HG02885 (cell line): Measurements from ENCODE around the gene ZDHHC11B.
"Not testable (repeated sequence)": the region's sequence is repeated elsewhere in the genome, so short reads cannot be mapped to it uniquely, and the experiment has no call there.

Experiments used
- ATAC-seq: cut with Tn5 transposase; IDR thresholded peaks from one replicate; pipeline ENCODE4 v1.9.1; 2021; ENCODE audit warnings: mild to moderate bottlenecking; ENCODE audit not compliant: unreplicated experiment, poor library complexity

Gene ZDHHC11B

DNA sequence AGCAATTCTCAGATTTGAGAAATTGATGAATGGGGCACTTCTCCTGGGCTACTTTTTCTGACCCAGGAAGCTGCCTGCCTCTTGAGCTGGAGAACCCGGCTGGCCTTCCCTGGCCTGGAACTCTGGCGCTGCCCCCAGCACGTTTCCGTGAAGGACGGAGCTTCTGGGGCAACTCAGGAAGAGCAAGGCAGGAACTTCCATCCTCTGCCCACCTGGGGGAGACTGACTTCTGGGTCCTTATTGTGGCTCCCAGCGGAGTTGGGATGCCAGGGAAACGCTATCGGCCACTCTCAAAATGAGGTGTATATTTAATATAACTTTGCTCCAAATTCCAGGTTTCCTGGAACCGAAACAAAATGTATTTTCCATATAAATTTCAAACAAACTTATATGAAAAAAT lies 57.4 kb downstream of the ZDHHC11B start:
- not testable (repeated sequence) for ATAC-seq

DNA sequence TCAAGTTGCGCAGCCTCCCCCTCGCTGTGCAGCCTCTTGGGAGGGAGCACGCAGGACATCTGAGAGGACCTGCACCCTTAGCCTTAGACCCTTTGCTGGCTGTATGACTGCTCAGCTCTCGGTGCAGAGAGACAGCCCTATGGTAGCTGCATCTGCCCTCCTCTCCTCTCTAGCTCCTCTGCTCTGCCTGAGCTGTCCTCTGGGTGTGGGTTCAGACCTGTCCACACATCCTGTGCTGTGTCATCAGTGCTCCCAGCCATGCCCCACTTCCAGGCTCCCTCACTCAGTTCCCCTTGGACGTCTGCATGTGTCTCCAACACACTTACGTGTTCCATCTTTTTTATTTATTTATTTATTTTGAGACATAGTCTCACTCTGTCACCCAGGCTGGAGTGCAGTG lies 60.7 kb downstream of the ZDHHC11B start:
- not testable (repeated sequence) for ATAC-seq

DNA sequence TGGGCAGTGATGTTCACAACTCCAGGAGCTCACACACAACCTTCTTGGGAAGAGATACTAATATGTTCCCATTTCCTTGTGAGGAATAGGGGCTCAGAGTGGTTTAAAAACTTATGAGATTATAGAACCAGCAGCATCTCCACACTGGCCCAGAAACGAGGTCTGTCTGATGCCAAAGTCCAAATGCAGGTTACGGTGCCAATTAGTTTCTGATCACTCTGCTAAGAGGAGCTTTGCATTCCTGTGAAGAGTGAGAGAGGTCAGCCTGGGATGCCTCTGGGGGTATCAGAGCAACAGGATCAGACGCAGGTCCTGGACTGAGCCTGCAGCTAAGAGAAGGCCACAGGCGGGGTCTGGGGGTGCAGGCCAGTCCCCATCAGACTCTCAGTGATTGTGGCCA lies 61.2 kb downstream of the ZDHHC11B start:
- not testable (repeated sequence) for ATAC-seq

DNA sequence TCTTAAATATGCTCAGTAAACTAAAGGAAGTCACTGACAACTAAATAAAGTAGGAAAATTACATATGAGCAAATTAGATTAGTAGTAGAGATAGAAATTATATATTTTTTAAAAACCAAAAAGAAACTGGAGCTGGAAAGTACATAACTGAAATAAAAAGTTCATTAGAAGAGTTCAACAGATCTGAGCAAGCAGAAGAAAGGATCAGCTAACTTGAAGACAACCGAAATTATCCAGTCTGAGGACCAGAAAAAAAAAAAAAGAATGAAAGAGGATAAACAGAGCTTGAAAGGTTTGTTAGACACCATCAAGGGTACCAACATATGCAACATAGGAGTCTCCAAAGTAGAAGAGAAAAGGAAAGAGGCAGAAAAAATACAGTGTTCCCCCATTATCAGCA lies 65.2 kb downstream of the ZDHHC11B start:
- ATAC-seq = not testable (repeated sequence)

DNA sequence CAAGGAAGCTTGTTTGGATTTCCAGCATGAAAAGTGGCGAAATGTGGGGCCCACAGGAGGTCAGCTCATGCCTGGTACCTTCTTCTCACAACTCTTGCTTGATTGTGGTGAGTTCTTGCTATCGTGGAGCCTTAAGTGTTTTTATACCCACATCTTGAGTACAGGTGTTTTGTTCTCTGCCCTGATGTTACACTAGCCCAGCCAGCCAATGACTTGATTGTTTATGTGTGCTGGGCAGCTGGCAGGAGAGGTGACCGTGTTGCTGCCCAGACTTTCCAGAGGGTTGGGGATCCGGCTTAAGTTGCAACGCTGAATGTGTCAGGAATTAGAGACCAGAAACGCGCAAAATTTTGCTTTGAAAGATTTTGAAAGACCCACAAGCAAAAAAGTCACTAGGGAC lies 67.4 kb downstream of the ZDHHC11B start:
- no peak for ATAC-seq

DNA sequence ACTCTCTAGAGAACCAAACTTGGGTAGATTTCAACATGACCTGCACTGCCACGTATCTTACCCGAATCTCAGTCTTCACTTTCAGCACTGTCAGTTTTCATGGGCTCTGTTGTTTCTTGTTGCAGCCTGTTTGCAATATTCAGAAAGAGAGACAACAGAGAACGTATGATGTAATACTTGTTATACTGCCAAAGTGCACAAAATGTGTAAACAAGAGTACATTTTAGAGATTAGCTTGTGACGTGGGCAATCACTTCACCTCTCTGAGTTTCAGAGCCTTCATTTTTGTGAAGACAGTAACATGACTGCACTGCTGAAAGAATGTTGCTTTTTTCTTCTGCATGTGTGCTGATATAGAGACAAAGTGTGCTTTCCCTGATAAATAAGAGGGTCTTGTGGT lies 67.8 kb downstream of the ZDHHC11B start:
- ATAC-seq = not testable (repeated sequence)

DNA sequence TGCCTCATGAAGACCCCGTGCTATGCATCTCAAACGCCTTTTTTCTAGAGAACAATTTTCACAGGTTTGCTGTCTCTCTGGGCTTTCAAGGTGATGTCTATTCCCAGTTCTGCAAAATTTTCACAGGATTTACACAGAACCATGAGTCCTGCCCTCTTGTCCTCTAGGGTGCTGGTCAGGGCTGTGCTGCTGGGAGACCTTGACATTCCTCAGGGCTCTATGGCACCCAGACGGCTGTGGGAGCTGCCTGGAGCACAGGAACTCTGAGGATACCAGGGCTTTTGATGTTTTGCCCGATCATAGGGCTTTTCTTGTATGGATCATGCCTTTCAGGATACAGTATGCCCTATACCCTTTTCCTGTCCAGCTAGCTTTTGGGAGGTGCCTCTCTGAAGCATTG lies 68.9 kb downstream of the ZDHHC11B start:
- not testable (repeated sequence) for ATAC-seq

DNA sequence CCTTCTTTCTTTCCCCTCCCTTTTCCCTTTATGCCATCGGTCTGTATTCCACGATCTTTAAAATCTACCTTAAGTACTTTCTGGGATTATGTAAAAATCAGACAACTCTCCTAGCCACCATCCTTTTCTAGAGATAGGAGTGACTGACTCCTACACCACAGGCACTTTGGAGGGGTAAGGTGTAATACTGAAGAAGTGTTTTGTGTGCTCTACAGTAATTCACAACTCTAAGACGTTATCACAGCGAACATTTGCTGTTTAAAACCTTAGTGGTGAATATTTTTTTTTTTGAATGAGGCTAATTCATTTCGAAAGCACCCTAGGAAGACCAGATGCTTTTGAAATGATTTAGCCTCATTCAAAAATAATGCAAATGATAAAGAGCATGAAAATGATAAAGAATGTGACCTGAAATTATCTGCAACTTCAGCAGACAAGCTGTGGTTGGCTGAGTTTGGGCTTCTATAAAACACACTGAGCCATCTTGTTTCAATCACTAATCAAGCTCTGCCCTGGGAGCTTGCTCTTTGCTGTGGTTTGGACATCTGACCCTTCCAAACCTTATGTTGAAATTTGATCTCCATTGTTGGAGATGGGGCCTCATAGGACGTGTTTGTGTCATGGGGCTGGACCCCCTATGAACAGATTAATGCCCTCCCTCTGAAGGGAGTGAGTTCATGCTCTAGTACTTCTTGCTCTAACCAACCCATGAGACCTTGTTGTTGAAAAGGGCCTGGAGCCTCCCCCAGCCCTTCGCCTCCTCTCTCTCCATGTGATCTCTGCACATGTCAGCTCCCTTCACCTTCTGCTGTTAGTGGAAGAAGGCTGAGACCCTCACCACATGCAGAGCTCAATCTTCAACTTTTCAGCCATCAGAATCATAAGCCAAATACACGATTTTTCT lies 70.1 kb downstream of the ZDHHC11B start:
- ATAC-seq = not testable (repeated sequence)

DNA sequence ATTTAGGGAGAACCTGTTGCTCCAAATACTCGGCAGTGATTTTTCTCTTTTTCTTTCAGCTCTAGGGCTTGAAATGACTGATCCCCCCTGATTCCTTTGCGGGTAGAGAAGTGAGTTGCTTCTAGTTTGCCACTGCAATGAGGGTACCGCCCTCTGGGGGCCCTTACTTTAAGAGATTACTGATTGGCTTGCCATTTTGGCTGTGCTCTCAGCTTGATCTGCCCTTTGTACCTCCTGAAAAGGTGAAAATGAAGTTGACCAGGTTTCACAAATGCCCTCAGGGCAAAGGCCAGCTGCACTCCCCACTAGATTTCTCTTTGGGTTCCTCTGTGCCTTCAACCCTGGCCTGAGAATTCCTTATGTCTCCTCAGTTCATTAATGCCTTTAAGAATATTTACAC lies 70.8 kb downstream of the ZDHHC11B start:
- ATAC-seq = not testable (repeated sequence)

DNA sequence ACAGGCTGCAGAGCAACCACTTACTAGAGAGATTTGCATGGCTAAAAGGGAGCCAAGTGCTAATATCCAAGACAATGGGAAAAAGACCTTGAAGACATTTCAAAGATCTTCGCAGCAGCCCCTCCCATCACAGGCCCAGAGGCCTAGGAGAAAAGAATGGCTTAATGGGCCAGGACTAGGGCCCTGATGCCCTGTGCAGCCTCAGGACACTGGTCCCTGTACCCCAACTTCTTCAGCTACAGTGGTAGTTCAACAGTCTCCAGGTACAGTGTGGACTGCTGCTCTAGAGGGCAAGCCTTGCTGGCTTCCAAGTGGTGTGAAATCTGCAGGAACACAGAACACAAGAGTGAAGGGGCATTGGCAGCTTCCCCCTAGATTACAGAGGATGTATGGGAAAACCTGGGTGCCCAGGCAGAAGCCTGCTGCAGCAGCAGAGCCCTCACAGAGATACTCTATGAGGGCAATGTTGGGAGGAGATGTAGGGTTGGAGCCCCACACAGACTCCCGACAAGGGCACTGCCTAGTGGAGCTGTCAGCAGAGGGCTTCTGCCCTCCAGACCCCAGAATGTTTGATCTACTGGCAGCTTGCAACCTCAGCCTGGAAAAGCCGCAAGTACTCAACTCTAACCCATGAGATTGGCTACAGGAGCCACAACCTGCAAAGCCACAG lies 75.5 kb downstream of the ZDHHC11B start:
- not testable (repeated sequence) for ATAC-seq

DNA sequence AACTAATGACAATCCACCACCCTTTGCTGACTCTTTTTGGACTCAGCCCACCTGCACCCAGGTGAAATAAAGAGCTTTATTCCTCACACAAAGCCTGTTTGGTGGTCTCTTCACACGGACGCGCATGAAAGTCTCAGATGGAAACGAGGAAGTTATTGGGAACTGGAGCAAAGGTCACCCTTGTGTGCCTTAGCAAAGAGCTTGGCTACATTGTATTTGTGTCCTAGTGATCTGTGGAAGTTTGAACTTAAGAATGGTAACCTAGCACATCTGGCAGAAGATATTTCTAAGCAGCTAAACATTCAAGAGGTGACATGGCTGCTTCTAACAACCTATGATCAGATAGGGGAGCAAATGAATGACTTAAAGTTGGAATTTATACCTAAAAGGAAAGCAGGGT lies 76.2 kb downstream of the ZDHHC11B start:
- not testable (repeated sequence) for ATAC-seq

DNA sequence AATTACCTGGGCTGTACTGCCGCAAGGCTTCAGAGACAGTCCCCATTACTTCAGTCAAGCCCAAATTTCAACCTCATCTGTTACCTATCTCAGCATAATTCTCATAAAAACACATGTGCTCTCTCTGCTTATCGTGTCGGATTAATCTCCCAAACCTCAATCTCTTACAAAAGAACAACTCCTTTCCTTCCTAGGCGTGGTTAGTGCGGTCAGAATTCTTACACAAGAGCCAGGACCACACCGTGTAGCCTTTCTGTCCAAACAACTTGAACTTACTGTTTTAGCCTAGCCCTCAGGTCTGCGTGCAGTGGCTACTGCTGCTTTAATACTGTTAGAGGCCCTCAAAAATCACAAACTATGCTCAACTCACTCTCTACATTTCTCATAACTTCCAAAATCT lies 78.4 kb downstream of the ZDHHC11B start:
- ATAC-seq = not testable (repeated sequence)

DNA sequence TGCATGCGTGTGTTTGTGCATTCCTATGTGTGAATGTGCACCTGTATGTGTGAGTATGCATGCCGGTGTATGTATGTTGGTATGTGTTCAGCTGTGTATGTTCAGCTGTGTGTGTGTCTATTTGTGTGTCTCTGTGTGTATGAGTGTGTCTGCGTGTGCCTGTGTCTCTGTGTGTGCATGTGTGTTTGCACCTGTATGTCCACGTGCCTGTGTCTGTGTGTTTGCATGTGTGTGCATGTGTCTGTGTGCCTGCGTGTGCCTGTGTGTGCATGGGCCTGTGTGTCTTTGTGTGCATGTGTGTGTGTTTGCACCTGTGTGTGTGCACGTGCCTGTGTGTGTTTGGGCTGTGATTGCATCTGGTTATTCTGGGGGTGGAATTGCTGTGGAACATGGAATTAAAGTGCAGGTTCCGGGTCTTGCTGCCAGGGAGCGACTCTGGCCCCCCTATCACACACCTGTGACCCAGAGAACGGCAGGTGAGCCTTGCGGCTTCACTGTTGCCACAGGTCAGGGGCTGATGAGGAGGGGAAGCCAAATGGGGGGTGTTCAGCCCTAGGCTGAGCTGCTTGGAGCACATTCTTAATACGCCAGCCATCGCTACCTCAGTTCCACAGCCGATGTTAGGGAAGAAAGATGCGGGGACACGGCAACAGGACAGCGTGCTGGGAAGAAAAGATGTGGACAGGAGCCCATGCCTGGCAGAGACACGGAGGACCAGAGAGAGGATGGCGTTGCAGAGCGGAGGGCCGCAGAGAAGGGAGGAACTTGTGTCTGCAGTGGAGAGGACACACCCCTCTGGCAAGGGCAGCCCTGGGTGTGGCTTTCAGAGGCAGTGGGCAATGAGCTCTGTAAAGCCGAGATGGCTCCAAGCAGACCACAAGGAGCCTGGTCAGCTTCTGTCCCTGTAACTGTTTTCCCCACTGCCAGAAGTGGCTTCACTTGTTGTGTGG lies 87.5 kb downstream of the ZDHHC11B start:
- not testable (repeated sequence) for ATAC-seq

DNA sequence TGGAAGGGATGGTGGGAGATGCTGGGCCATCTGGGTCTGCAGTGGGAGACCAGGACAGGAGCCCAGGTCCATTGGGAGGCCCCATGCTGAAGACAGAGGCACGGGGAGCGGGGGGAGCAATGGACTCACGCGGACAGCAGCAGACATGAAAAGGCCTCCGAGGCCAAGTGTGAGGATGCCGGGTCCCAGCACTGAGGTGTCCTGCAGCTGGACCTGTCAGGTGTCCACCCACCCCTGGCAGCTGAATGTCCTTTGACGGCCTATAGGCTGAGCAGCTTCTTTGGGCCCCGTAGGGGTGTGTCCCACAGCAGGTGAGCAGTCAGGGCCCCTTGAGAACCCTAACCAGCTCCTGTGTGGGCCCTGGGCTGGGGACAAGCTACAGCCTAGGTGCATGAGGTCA lies 88.3 kb downstream of the ZDHHC11B start:
- not testable (repeated sequence) for ATAC-seq

DNA sequence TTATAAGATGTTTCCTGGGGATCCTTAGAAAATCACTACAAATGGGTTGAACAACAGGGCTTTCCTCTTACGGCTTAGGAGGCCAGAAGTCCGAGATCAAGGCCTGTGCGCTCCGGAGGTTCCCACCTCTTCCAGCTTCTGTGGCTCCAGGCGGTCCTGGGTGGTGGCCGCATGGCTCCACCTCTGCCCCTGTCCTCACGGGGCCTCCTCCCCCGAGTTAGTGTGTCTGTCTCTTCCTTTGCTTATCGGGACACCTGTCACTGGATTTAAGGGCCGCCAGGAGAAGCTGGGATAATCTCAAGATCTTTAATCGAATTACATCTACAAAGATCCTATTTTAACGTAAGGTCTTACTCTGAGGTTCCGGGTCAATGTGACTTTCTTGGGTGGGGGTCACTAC lies 89.1 kb downstream of the ZDHHC11B start:
- ATAC-seq = not testable (repeated sequence)

DNA sequence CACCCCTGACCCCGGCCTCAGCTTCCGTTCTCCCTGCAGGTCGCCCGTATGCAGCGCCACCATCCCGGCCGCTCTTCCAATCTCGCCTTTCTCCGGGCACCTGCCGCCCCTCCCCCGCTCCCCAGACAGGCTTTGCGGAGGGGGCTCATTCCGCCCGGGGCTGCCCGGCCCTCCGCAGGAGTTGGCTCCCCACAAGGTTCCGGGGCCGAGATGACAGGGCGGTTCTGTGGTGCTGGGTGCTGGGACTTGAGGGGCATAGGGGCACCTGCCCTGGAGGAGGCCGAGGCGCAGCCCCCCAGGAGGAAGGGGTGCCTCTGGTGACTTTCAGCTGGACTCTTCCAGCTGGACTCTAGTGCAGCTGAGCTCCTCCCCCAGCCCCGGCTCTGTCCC lies 90.5 kb downstream of the ZDHHC11B start:
- not testable (repeated sequence) for ATAC-seq

DNA sequence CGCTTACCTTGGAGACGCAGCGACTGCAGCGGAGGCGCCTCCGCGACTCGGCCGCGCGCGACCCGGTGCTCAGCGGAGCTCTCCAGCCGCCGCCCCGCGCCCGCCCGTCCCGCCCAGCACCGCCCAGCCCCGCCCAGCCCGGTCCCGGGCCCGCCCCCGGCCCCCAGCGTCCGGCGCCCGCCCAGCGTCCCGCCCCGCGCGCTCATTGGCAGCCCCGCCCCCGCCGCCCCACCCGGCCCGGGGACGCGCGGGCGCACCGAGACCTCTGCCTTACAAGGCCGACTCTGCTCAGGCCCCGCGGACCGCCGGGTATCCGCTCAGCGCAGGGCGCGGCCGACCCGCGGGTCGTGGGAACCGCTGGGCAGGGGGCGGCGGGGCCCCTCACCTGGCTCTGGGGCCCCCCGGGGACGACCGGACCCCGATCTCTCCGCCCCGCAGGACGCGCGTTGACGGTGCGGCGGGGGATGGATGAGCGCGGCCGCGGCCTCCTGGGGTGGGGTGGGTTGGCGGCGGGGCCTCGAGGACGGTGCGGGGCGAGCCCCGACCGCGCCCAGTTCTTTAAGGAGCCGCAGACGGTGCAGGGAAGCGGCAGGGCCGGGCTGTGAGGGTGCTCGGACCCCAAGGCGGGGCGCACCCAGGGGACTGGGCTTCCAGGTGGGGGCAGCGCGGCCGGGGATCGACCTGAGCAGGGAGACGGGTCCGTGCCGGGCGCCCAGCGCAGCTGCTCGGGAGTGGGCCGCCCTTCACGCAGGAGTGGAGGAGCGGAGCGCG lies 91.1 kb downstream of the ZDHHC11B start, which contains the start of gene TPPP:
Gene TPPP, minus strand, starts transcription at position 82 of the 771 bp plus-strand sequence. CDS start 15,292 bp downstream, outside the sequence.
- ATAC-seq = peak; percentile 81

DNA sequence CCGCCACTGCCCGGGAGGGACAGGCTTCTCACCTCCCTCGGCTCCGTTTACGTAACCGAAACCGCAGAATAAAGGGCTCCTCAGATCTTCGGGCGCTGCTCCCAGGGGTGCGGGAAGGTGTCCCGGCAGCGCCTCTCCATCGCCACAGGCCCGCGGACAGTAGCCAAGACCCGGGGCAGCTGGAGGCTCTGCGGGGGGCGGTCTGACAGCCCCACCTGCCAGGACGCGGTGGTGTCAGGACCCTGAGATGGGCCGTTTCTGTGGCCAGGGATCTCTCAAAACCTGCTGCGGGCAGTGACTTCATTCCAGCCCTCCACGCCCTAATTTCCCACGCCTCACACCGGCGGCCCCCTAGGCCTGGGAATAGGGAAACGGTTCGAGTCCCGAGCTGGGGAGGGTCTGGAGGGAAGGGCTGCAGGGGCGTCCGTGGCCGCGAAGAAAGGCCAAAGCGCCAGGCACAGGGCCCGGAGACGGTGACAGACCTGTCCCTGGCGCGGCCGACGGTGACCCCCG lies 91.9 kb downstream of the ZDHHC11B start:
- peak; percentile 1 for ATAC-seq

DNA sequence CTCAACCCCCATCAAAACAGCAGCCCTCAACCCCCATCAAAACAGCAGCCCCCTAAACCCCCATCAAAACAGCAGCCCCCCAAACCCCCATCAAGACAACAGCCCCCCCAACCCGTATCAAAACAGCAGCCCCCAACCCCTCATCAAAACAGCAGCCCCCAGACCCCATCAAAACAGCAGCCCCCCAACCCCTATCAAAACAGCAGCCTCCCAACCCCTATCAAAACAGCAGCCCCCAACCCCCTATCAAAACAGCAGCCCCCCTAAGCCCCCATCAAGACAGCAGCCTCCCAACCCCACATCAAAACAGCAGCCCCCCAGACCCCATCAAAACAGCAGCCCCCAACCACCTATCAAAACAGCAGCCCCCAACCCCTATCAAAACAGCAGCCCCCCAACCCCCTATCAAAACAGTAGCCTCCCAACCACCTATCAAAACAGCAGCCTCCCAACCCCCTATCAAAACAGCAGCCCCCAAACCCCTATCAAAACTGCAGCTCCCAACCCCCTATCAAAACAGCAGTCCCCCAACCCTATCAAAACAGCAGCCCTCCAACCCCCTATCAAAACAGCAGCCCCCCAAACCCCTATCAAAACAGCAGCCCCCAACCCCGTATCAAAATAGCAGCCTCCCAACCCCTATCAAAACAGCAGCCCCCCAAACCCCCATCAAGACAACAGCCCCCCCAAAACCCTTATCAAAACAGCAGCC lies 92.6 kb downstream of the ZDHHC11B start:
- ATAC-seq = no peak
